ENCODE data around the gene DYNC2H1. TPM values are rescaled to one million over a fixed set of nuclear protein-coding genes. Genes with fewer than 3 reads are reported as not detected.

DYNC2H1 gene
- total RNA-seq, 1 experiment from 2014 or later: 28.9 TPM

GRCh38 chr11:103147627-103148026 is 38.4 kb downstream of the DYNC2H1 start:
- peaks cover 5% of the 10 kb centered on the region; the same call in 1 of the 2 replicates for H3K36me3 ChIP-seq (ENCODE audit: low read depth, low read length)
- H3K27ac ChIP-seq (ENCODE audit: low read length): no peak overlapping the region
- no peaks in the 10 kb centered on the region for H3F3A ChIP-seq (ENCODE audit: low read length, unreplicated experiment)
- H3K79me2 ChIP-seq (ENCODE audit: low read length): no peaks in the 10 kb centered on the region
- H3K9me3 ChIP-seq (ENCODE audit: low read length): no peaks in the 10 kb centered on the region
- no peak overlapping the region for H3K9ac ChIP-seq (ENCODE audit: low read length)
- H3K9me2 ChIP-seq (replicated peaks; ENCODE audit: low read length): no peaks in the 10 kb centered on the region
- no peaks in the 10 kb centered on the region for H3K4me1 ChIP-seq (ENCODE audit: insufficient read depth, low read length)
- no peak for TF ChIP-seq EZH2 (IDR thresholded peaks at IDR 0.05; ENCODE audit: low read length, unreplicated experiment)
- TF ChIP-seq CTCF (conservative IDR thresholded peaks at IDR 0.05; ENCODE audit: low read depth, low read length): no peak
- no peak for TF ChIP-seq EZH2phosphoT487 (IDR thresholded peaks at IDR 0.05; ENCODE audit: borderline replicate concordance, low read length)
- H4K20me1 ChIP-seq (ENCODE audit: low read length): no peaks in the 10 kb centered on the region
- intact Hi-C loops (cut with micrococcal nuclease): no loop called here
- no peak overlapping the region for H2AFZ ChIP-seq (ENCODE audit: low read length)
- BruUV-seq (replicated peaks): no TSS peak
- no peak overlapping the region for H3K4me3 ChIP-seq (ENCODE audit: low read length)
- ChIA-PET CTCF (no interaction called here), POLR2A (ENCODE audit: unreplicated experiment) (no interaction called here)
- ATAC-seq (no peak), DNase-seq (no peak)
- no peak overlapping the region for H3K4me2 ChIP-seq (ENCODE audit: low read length)
- H3K27me3 ChIP-seq (ENCODE audit: low read length): no peaks in the 10 kb centered on the region

GRCh38 chr11:103157542-103157941 is 48.3 kb downstream of the DYNC2H1 start:
- POLR2A ChIA-PET (ENCODE audit: unreplicated experiment): no interaction called here
- Histone ChIP-seq H3F3A (ENCODE audit: low read length, unreplicated experiment) (no peaks in the 10 kb centered on the region), H3K4me1 (ENCODE audit: insufficient read depth, low read length) (no peaks in the 10 kb centered on the region), H3K4me2 (ENCODE audit: low read length) (no peak overlapping the region), H3K27me3 (ENCODE audit: low read length) (no peaks in the 10 kb centered on the region), H3K4me3 (ENCODE audit: low read length) (no peak overlapping the region), H2AFZ (ENCODE audit: low read length) (no peak overlapping the region), H3K79me2 (ENCODE audit: low read length) (no peaks in the 10 kb centered on the region), H3K9ac (ENCODE audit: low read length) (no peak overlapping the region), H3K36me3 (ENCODE audit: low read depth, low read length) (peaks cover 5% of the 10 kb centered on the region; the same call in 1 of the 2 replicates), H4K20me1 (ENCODE audit: low read length) (no peaks in the 10 kb centered on the region), H3K9me2 (replicated peaks; ENCODE audit: low read length) (no peaks in the 10 kb centered on the region), H3K9me3 (ENCODE audit: low read length) (no peaks in the 10 kb centered on the region), H3K27ac (ENCODE audit: low read length) (no peak overlapping the region)
- BruUV-seq (replicated peaks): no TSS peak
- DNase-seq (no peak), ATAC-seq (no peak)
- no peak for TF ChIP-seq EZH2 (IDR thresholded peaks at IDR 0.05; ENCODE audit: low read length, unreplicated experiment)
- TF ChIP-seq CTCF (conservative IDR thresholded peaks at IDR 0.05; ENCODE audit: low read depth, low read length): no peak
- TF ChIP-seq EZH2phosphoT487 (IDR thresholded peaks at IDR 0.05; ENCODE audit: borderline replicate concordance, low read length): no peak
- CTCF ChIA-PET: no interaction called here
- intact Hi-C loops (cut with micrococcal nuclease): no loop called here

GRCh38 chr11:103164093-103164796 is 55.0 kb downstream of the DYNC2H1 start:
- DNase-seq (no peak), ATAC-seq (no peak)
- no peak overlapping the region for H3K9ac ChIP-seq (ENCODE audit: low read length)
- H3K4me1 ChIP-seq (ENCODE audit: insufficient read depth, low read length): no peaks in the 10 kb centered on the region
- no peaks in the 10 kb centered on the region for H4K20me1 ChIP-seq (ENCODE audit: low read length)
- no TSS peak for BruUV-seq (replicated peaks)
- intact Hi-C loops (cut with micrococcal nuclease): no loop called here
- no peaks in the 10 kb centered on the region for H3K9me2 ChIP-seq (replicated peaks; ENCODE audit: low read length)
- H3K27ac ChIP-seq (ENCODE audit: low read length): no peak overlapping the region
- no peaks in the 10 kb centered on the region for H3F3A ChIP-seq (ENCODE audit: low read length, unreplicated experiment)
- H3K4me3 ChIP-seq (ENCODE audit: low read length): no peak overlapping the region
- no peaks in the 10 kb centered on the region for H3K9me3 ChIP-seq (ENCODE audit: low read length)
- ChIA-PET CTCF (no interaction called here), POLR2A (ENCODE audit: unreplicated experiment) (no interaction called here)
- no peaks in the 10 kb centered on the region for H3K79me2 ChIP-seq (ENCODE audit: low read length)
- no peak overlapping the region for H3K4me2 ChIP-seq (ENCODE audit: low read length)
- no peaks in the 10 kb centered on the region for H3K27me3 ChIP-seq (ENCODE audit: low read length)
- TF ChIP-seq EZH2 (IDR thresholded peaks at IDR 0.05; ENCODE audit: low read length, unreplicated experiment) (no peak), EZH2phosphoT487 (IDR thresholded peaks at IDR 0.05; ENCODE audit: borderline replicate concordance, low read length) (no peak), CTCF (conservative IDR thresholded peaks at IDR 0.05; ENCODE audit: low read depth, low read length) (no peak)
- peaks cover 7% of the 10 kb centered on the region; the same call in 1 of the 2 replicates for H3K36me3 ChIP-seq (ENCODE audit: low read depth, low read length)
- no peak overlapping the region for H2AFZ ChIP-seq (ENCODE audit: low read length)

Data from PC-3 (cell line).